ENCODE measurements around the gene DOCK10.

GRCh38 chr2:225083276-225083675, 41.0 kb upstream of the DOCK10 start:
- TF ChIP-seq CTCF (IDR thresholded peaks at IDR 0.05) = no peak
- no peak for TF ChIP-seq EP300 (IDR thresholded peaks at IDR 0.05)
- no peak for TF ChIP-seq POLR2AphosphoS5 (IDR thresholded peaks at IDR 0.05)

Measured in suprapubic skin (tissue), 4 donors.